Hepatocyte (in vitro differentiated cells): Measurements from ENCODE around the gene NFILZ. TPM values are rescaled to one million over a fixed set of nuclear protein-coding genes. Genes with fewer than 3 reads are reported as not detected.
A peak's percentile ranks its signal among the peaks of the same experiment; 100 is the strongest.

Experiments used
- DNase-seq: peaks from one replicate; pipeline ENCODE4 v3.0.0-alpha.2; 2016; ENCODE audit warnings: low spot score
- H2AFZ ChIP-seq: fragments of 200-600 bp; sonication (generic); 2 replicates; pipeline ENCODE4 v1.6.0; 2016; ENCODE audit warnings: antibody characterized with exemption, mild to moderate bottlenecking
- H3K27ac ChIP-seq: fragments of 200-600 bp; sonication (generic); 2 replicates; pipeline ENCODE4 v1.5.1; 2016; ENCODE audit warnings: mild to moderate bottlenecking
- H3K27me3 ChIP-seq: fragments of 200-600 bp; sonication (generic); 2 replicates; pipeline ENCODE4 v1.6.1; 2016
- H3K36me3 ChIP-seq: fragments of 200-600 bp; sonication (generic); replicated peaks from 2 replicates; pipeline ENCODE4 v1.5.1; 2016; ENCODE audit warnings: low read depth; ENCODE audit not compliant: insufficient read depth
- H3K4me1 ChIP-seq: fragments of 200-600 bp; sonication (generic); 2 replicates; pipeline ENCODE4 v1.5.1; 2016; ENCODE audit warnings: mild to moderate bottlenecking, moderate library complexity; ENCODE audit not compliant: insufficient read depth
- H3K4me2 ChIP-seq: fragments of 200-600 bp; sonication (generic); 2 replicates; pipeline ENCODE4 v1.6.0; 2016
- H3K4me3 ChIP-seq: fragments of 200-600 bp; sonication (generic); 2 replicates; pipeline ENCODE4 v1.5.1; 2016; ENCODE audit warnings: mild to moderate bottlenecking
- H3K79me2 ChIP-seq: fragments of 200-600 bp; sonication (generic); 2 replicates; pipeline ENCODE4 v1.6.0; 2017; ENCODE audit warnings: mild to moderate bottlenecking
- H3K9me2 ChIP-seq: fragments of 200-600 bp; sonication (generic); replicated peaks from 2 replicates; pipeline ENCODE4 v1.6.0; 2017; ENCODE audit warnings: mild to moderate bottlenecking; ENCODE audit not compliant: insufficient read depth
- H3K9me3 ChIP-seq: fragments of 200-600 bp; sonication (generic); 2 replicates; pipeline ENCODE4 v1.5.1; 2016; ENCODE audit warnings: low read depth, mild to moderate bottlenecking
- H4K20me1 ChIP-seq: fragments of 200-600 bp; sonication (generic); 2 replicates; pipeline ENCODE4 v1.6.0; 2016; ENCODE audit warnings: mild to moderate bottlenecking; ENCODE audit not compliant: insufficient read depth, poor library complexity, severe bottlenecking
- EZH2 ChIP-seq: fragments of 200-600 bp; sonication (generic); IDR thresholded peaks from 2 replicates; pipeline ENCODE4 v1.6.1; 2016; ENCODE audit warnings: antibody characterized with exemption, mild to moderate bottlenecking, borderline replicate concordance
- EZH2phosphoT487 ChIP-seq: fragments of 200-600 bp; sonication (generic); IDR thresholded peaks from one replicate; pipeline ENCODE4 v1.6.1; 2018; ENCODE audit warnings: antibody characterized with exemption, mild to moderate bottlenecking, low read depth, moderate library complexity; ENCODE audit not compliant: unreplicated experiment, severe bottlenecking
- WGBS: methylation state at CpG from one replicate; pipeline ENCODE4 v1.1.6; 2016; ENCODE audit warnings: low lambda C conversion rate; ENCODE audit errors: missing lambda C conversion rate; 5-methylcytosine and 5-hydroxymethylcytosine counted together
- polyA plus RNA-seq: library from polyadenylated mRNA; unstranded; fragments of >200 nt; fragmentation: Nextera tagmentation; extraction: Ambion mirVana; gene quantifications from 2 replicates; pipeline ENCODE4 v1.2.1, GENCODE V29; 2016
- total RNA-seq: library from RNA; depleted of rRNA; stranded (reverse); fragments of >200 nt; gene quantifications from 2 replicates; pipeline ENCODE4 v1.2.3, GENCODE V29; 2014
- TF ChIP-seq, protein P1 (sequence below): fragments of 200-600 bp; sonication (generic); IDR thresholded peaks from 2 replicates; pipeline ENCODE4 v1.5.1; 2016; ENCODE audit warnings: antibody characterized with exemption, mild to moderate bottlenecking; ENCODE audit not compliant: poor library complexity

The NFILZ gene
- total and polyA plus RNA-seq, 2 experiments from 2014 or later: not detected

DNA sequence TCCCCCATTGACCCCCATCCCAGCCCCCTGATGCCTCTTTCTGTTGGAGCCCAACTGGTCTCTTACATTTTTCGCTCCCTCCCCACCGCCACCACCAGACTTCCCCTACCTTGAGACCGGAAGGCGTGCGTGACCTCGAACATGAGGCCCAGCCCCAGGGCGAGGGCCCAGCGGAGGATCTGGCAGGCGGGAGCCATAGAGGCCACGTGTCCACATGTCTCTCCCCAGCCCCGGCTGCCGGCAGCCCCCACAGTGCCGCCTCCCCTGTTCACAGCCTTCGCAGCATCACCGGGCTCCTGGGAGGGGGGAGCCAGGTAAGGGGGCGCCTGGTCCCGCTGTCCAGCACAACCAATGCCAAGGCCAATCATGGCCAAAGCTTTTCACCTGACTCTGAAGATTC, 24.9 kb upstream of the NFILZ start:
- no peaks in the 10 kb centered on the region for H3K36me3 ChIP-seq
- H4K20me1 ChIP-seq: no peaks in the 10 kb centered on the region
- H3K27ac ChIP-seq: no peak overlapping the region
- DNase-seq: no peak
- no peaks in the 10 kb centered on the region for H3K27me3 ChIP-seq
- H3K4me2 ChIP-seq: no peak overlapping the region
- no peak overlapping the region for H2AFZ ChIP-seq
- H3K79me2 ChIP-seq: peaks cover 15% of the 10 kb centered on the region
- H3K9me2 ChIP-seq: no peaks in the 10 kb centered on the region
- TF ChIP-seq EZH2phosphoT487 (no peak), EZH2 (no peak)
- TF ChIP-seq, protein P1, sequence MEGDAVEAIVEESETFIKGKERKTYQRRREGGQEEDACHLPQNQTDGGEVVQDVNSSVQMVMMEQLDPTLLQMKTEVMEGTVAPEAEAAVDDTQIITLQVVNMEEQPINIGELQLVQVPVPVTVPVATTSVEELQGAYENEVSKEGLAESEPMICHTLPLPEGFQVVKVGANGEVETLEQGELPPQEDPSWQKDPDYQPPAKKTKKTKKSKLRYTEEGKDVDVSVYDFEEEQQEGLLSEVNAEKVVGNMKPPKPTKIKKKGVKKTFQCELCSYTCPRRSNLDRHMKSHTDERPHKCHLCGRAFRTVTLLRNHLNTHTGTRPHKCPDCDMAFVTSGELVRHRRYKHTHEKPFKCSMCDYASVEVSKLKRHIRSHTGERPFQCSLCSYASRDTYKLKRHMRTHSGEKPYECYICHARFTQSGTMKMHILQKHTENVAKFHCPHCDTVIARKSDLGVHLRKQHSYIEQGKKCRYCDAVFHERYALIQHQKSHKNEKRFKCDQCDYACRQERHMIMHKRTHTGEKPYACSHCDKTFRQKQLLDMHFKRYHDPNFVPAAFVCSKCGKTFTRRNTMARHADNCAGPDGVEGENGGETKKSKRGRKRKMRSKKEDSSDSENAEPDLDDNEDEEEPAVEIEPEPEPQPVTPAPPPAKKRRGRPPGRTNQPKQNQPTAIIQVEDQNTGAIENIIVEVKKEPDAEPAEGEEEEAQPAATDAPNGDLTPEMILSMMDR: no peak
- no peaks in the 10 kb centered on the region for H3K9me3 ChIP-seq
- no peak overlapping the region for H3K4me3 ChIP-seq
- peaks cover 3% of the 10 kb centered on the region for H3K4me1 ChIP-seq
- WGBS: 98% methylated on average over 15 of the region's 17 CpGs

DNA sequence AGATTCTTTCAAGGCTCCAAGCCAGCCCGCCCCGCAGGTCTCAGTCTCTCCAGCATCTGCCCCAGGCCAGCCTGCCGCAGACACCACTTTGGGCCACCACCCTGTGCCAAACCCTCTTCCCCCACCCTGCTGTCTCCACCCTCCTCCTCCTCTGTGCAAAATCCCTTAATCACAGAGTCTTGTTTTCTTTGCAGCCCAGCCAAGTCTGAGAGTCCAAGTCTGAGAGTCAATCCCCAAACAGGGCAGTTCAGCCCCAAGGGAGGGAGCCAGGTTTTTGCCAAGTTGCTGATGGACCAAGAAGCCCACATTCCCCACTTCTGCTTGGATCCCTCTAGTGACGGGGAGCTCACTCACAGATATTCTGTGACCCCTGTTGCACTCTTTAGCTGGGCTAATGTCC, 23.0 kb upstream of the NFILZ start:
- 95% methylated on average over 4 of the region's 4 CpGs for WGBS
- H3K9me3 ChIP-seq: no peaks in the 10 kb centered on the region
- no peak overlapping the region for H2AFZ ChIP-seq
- no peaks in the 10 kb centered on the region for H3K9me2 ChIP-seq
- peaks cover 6% of the 10 kb centered on the region for H3K4me1 ChIP-seq
- no peaks in the 10 kb centered on the region for H3K27me3 ChIP-seq
- DNase-seq: no peak
- no peak overlapping the region for H3K4me3 ChIP-seq
- no peaks in the 10 kb centered on the region for H3K36me3 ChIP-seq
- peaks cover 15% of the 10 kb centered on the region for H3K79me2 ChIP-seq
- H3K4me2 ChIP-seq: no peak overlapping the region
- H4K20me1 ChIP-seq: no peaks in the 10 kb centered on the region
- H3K27ac ChIP-seq: no peak overlapping the region
- TF ChIP-seq, protein P1: no peak
- no peak for TF ChIP-seq EZH2
- no peak for TF ChIP-seq EZH2phosphoT487

DNA sequence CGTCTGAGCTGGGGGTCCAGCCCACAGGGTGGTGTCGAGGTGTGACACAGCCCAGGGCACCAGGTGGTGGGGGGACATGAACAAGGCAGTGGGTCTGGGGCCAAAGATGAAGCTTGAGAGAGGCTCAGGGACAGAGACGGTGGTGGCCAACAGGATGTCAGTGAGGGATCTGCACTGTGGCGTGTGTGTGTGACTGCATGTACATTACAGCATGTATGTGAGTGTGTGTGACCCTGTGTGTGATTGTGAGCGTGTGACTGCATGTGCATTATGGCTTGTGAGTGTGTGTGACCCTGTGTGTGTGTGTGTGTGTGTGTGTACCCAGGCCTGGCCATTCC, 21.5 kb upstream of the NFILZ start:
- WGBS: 41% methylated on average over 4 of the region's 5 CpGs
- Histone ChIP-seq H3K4me3 (no peak overlapping the region), H3K4me2 (peak overlapping the region; percentile 87), H3K79me2 (peaks cover 15% of the 10 kb centered on the region), H3K36me3 (no peaks in the 10 kb centered on the region), H3K9me3 (no peaks in the 10 kb centered on the region), H2AFZ (no peak overlapping the region), H3K4me1 (peaks cover 6% of the 10 kb centered on the region), H3K27me3 (no peaks in the 10 kb centered on the region), H3K9me2 (no peaks in the 10 kb centered on the region), H3K27ac (peak overlapping the region; percentile 91), H4K20me1 (no peaks in the 10 kb centered on the region)
- TF ChIP-seq, protein P1: no peak
- TF ChIP-seq EZH2phosphoT487: no peak
- TF ChIP-seq EZH2: no peak
- no peak for DNase-seq
